Activated CD8-positive, alpha-beta memory T cell treated with anti-CD3 and anti-CD28 coated beads, Interleukin-2, amount 10 ng/mL, durations not matched to agents 7 days and 5 days (primary cell): ENCODE data around the gene EVL. TPM values are rescaled to one million over a fixed set of nuclear protein-coding genes. Genes with fewer than 3 reads are reported as not detected.
"Not testable (repeated sequence)": the region's sequence is repeated elsewhere in the genome, so short reads cannot be mapped to it uniquely, and the experiment has no call there.

Experiments used
- ATAC-seq: fragments of 150-1000 bp; cut with Tn5 transposase; one replicate; pipeline ENCODE4 v1.10.0; 2021; ENCODE audit warnings: moderate library complexity
- CTCF ChIA-PET: fragments of 350-600 bp; sonication (Branson Sonifier 250); formaldehyde crosslinking; loops from one replicate; lab custom pipeline; 2021; ENCODE audit warnings: antibody characterized with exemption; lab: Charles Lee
- DNase-seq: peaks from one replicate; pipeline ENCODE4 v3.0.0-alpha.2; 2020
- H3K27ac Mint-ChIP-seq: one replicate; pipeline ENCODE4 v1.8.0; 2021; ENCODE audit warnings: mild to moderate bottlenecking, mixed read lengths
- H3K27me3 Mint-ChIP-seq: one replicate; pipeline ENCODE4 v1.8.0; 2021; ENCODE audit warnings: mixed read lengths
- H3K36me3 Mint-ChIP-seq: one replicate; pipeline ENCODE4 v1.8.0; 2021; ENCODE audit warnings: mild to moderate bottlenecking, mixed read lengths
- H3K4me1 Mint-ChIP-seq: one replicate; pipeline ENCODE4 v1.8.0; 2021; ENCODE audit warnings: mixed read lengths
- H3K4me3 Mint-ChIP-seq: one replicate; pipeline ENCODE4 v1.8.0; 2021; ENCODE audit warnings: mild to moderate bottlenecking, moderate library complexity, mixed read lengths
- H3K9me3 Mint-ChIP-seq: one replicate; pipeline ENCODE4 v1.8.0; 2022; ENCODE audit warnings: low read depth, mixed read lengths
- total RNA-seq, 2 experiments: library from RNA; stranded (reverse); gene quantifications; one replicate each; pipeline ENCODE4 v1.2.3, GENCODE V29; 2021

EVL gene
- total RNA-seq, 2 experiments from 2014 or later, result 774 to 910 TPM

GRCh38 chr14:100060760-100061159, 4.5 kb upstream of the EVL start:
- Mint-ChIP-seq H3K4me1 (peaks cover 79% of the 10 kb centered on the region), H3K27ac (peak overlapping the region; percentile 86), H3K36me3 (no peaks in the 10 kb centered on the region), H3K27me3 (no peaks in the 10 kb centered on the region), H3K9me3 (no peaks in the 10 kb centered on the region), H3K4me3 (peak overlapping the region; percentile 52)
- CTCF ChIA-PET, result interaction anchor here (1.7 to 25.9 kb wide), 4 partner anchors 15 to 132 kb away, joined by 5 to 476 read pairs (median 8); partner anchors contain the start of gene EVL
- no peak for DNase-seq
- ATAC-seq, result no peak

DNA sequence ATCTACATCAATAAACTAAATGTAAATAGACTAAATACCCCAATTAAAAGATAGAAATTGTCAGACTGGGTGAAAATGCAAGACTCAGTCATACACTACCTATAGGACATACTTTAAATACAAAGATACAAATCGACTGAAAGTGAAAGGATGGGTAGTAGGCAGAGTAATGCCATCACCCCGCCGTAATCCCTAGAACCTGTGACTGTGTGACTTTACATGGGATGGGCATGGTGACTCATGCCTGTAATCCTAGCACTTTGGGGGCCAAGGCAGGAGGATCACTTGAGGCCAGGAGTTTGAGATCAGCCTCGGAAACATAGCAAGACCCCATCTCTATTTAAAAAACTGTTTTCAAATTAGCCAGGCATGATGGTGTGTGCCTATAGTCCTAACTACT, 2.6 kb upstream of the EVL start:
- H3K27ac Mint-ChIP-seq, result peak overlapping the region; percentile 99
- DNase-seq (peak; percentile 72), ATAC-seq (peak; percentile 31)
- peaks cover 68% of the 10 kb centered on the region for H3K4me1 Mint-ChIP-seq
- H3K27me3 Mint-ChIP-seq, result no peaks in the 10 kb centered on the region
- CTCF ChIA-PET, result interaction anchor here (2.1 to 25.9 kb wide), 3 partner anchors 13 to 130 kb away, joined by 8 to 476 read pairs (median 9); partner anchors contain the start of gene EVL
- H3K4me3 Mint-ChIP-seq, result peak overlapping the region; percentile 62
- H3K9me3 Mint-ChIP-seq, result no peaks in the 10 kb centered on the region
- H3K36me3 Mint-ChIP-seq, result peaks cover 17% of the 10 kb centered on the region

GRCh38 chr14:100063314-100063941, 1.8 kb upstream of the EVL start:
- Mint-ChIP-seq H3K9me3 (no peaks in the 10 kb centered on the region), H3K4me3 (peak overlapping the region; percentile 62), H3K4me1 (peaks cover 67% of the 10 kb centered on the region), H3K27me3 (no peaks in the 10 kb centered on the region), H3K36me3 (peaks cover 25% of the 10 kb centered on the region), H3K27ac (peak overlapping the region; percentile 99)
- ATAC-seq, result peak; percentile 16
- CTCF ChIA-PET, result interaction anchor here (1.4 to 25.9 kb wide), 3 partner anchors 12 to 129 kb away, joined by 3 to 476 read pairs (median 8); partner anchors contain the start of gene EVL
- no peak for DNase-seq

GRCh38 chr14:100064335-100065092, 708 bp upstream of the EVL start:
- Mint-ChIP-seq H3K4me1 (peaks cover 59% of the 10 kb centered on the region), H3K27ac (peak overlapping the region; percentile 99), H3K36me3 (peaks cover 36% of the 10 kb centered on the region), H3K4me3 (peak overlapping the region; percentile 97)
- H3K9me3 Mint-ChIP-seq, DNase-seq, ATAC-seq, H3K27me3 Mint-ChIP-seq: not testable (repeated sequence)
- CTCF ChIA-PET, result interaction anchor here (1.0 to 25.9 kb wide), 7 partner anchors 4 to 581 kb away, joined by 3 to 607 read pairs (median 22); partner anchors contain the start of gene EVL

DNA sequence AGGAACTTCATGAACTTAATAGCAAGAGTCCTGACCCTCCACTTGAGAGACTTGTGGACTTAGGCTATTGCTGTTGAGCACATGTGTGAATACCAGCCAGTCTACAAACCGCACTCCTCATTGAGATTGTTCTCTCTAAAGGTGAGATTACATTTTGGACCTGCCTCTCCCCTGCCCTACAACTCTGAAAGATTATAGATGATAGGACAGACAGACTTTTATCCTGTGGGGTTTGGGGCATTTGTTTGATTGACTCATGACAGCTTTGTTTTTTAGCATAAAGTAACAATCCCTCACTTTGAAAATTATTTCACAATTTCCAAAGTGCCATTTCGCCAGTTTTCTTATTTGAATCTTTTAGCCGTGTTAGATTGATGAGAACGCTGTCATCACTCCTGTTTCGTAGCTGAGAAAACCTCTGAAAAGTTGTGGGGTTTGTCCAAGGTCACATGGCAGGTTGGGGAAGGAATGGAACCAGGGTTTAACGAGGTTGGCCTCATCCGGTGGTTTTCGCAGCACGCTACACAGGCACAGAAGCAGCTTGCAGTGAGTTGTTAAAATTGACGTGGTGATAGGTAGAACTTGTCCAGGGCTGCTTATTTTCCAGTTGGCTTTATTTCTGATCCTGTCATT, 836 bp downstream of the EVL start:
- peak; percentile 94 for DNase-seq
- ATAC-seq, result peak; percentile 11
- CTCF ChIA-PET, result interaction anchor here (1.3 to 25.9 kb wide), 7 partner anchors 5 to 580 kb away, joined by 3 to 607 read pairs (median 22); partner anchors contain the start of gene EVL
- H3K4me3 Mint-ChIP-seq, result peak overlapping the region; percentile 97
- peaks cover 50% of the 10 kb centered on the region for H3K36me3 Mint-ChIP-seq
- no peaks in the 10 kb centered on the region for H3K27me3 Mint-ChIP-seq
- peak overlapping the region; percentile 99 for H3K27ac Mint-ChIP-seq
- no peaks in the 10 kb centered on the region for H3K9me3 Mint-ChIP-seq
- peaks cover 55% of the 10 kb centered on the region for H3K4me1 Mint-ChIP-seq

DNA sequence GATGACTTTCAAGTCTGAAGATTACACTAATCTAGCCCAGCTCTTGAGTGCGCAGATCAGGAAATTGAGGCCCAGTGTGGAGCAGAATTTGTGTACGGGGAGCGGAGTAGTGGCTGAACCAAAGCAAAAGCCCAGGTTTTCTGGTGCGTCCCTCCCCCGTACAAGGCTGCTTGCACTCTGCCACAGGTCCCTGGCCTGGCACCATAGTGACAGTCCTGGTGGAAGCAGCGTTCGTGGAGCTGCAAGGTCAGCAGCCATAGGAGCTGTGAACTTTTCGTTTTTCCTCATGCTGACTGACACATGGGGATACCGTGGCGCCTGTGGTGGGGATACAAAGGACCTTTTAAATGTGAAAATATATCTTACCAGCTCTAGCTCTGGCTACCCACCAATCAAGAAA, 1.7 kb downstream of the EVL start:
- peaks cover 55% of the 10 kb centered on the region for H3K4me1 Mint-ChIP-seq
- peak overlapping the region; percentile 99 for H3K27ac Mint-ChIP-seq
- ATAC-seq (no peak), DNase-seq (no peak)
- no peaks in the 10 kb centered on the region for H3K9me3 Mint-ChIP-seq
- CTCF ChIA-PET, result interaction anchor here (1.9 to 25.9 kb wide), 5 partner anchors 6 to 126 kb away, joined by 7 to 607 read pairs (median 476); partner anchors contain the start of gene EVL
- H3K4me3 Mint-ChIP-seq, result peak overlapping the region; percentile 97
- H3K27me3 Mint-ChIP-seq, result no peaks in the 10 kb centered on the region
- peaks cover 55% of the 10 kb centered on the region for H3K36me3 Mint-ChIP-seq

GRCh38 chr14:100067481-100067880, 2.3 kb downstream of the EVL start:
- CTCF ChIA-PET, result interaction anchor here (1.9 to 25.9 kb wide), 5 partner anchors 7 to 126 kb away, joined by 7 to 607 read pairs (median 476); partner anchors contain the start of gene EVL
- Mint-ChIP-seq H3K27ac (peak overlapping the region; percentile 99), H3K4me1 (peaks cover 54% of the 10 kb centered on the region), H3K4me3 (peak overlapping the region; percentile 97), H3K9me3 (no peaks in the 10 kb centered on the region), H3K27me3 (no peaks in the 10 kb centered on the region), H3K36me3 (peaks cover 58% of the 10 kb centered on the region)
- DNase-seq, result no peak
- no peak for ATAC-seq

- ATAC-seq (peak; percentile 54), DNase-seq (peak; percentile 96)
- Mint-ChIP-seq H3K4me3 (peak overlapping the region; percentile 97), H3K36me3 (peaks cover 66% of the 10 kb centered on the region), H3K9me3 (no peaks in the 10 kb centered on the region), H3K27ac (peak overlapping the region; percentile 99), H3K4me1 (peaks cover 54% of the 10 kb centered on the region), H3K27me3 (no peaks in the 10 kb centered on the region)
- CTCF ChIA-PET, result interaction anchor here (1.2 to 25.9 kb wide), 6 partner anchors 7 to 153 kb away, joined by 3 to 607 read pairs (median 256); partner anchors contain the start of gene EVL
Observed at GRCh38 chr14:100067971-100068959, 3.0 kb downstream of the EVL start.

DNA sequence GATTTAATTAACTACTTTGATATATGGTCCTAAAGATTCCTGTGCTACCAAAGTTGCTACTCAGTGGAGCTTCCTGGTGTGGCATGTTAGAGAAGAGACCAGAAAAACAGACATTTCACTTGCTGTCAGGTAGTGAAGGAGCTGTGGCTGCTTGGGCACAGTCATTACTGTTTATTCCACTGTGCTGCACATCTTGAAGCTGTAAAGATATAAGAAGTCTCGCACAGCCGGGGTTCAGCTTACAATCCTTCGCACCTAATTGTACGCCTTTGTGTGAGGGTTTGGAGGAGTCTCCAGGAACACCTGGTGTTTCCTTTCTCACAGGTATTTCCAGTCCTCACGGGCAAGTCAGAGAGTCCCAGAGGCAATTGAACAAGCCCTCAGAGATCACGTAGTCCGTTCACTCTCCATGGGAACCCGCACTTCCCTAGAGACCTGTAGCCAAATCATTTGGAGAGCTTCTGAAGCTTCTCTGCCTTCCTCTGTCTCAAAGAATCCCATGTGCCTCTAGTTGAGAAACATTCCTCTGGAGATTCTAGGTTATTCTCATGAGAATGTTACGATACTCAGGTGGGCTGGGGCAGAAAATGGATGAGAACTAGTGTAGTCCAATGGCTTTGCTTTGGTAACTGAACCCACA, 4.1 kb downstream of the EVL start:
- peak; percentile 6 for ATAC-seq
- no peaks in the 10 kb centered on the region for H3K27me3 Mint-ChIP-seq
- H3K4me3 Mint-ChIP-seq, result peak overlapping the region; percentile 97
- H3K27ac Mint-ChIP-seq, result peak overlapping the region; percentile 99
- H3K9me3 Mint-ChIP-seq, result no peaks in the 10 kb centered on the region
- DNase-seq, result no peak
- H3K36me3 Mint-ChIP-seq, result peaks cover 74% of the 10 kb centered on the region
- peaks cover 53% of the 10 kb centered on the region for H3K4me1 Mint-ChIP-seq
- CTCF ChIA-PET, result interaction anchor here (1.1 to 25.9 kb wide), 10 partner anchors 6 to 155 kb away, joined by 3 to 607 read pairs (median 11); partner anchors contain the start of gene EVL

GRCh38 chr14:100070310-100070709, 5.1 kb downstream of the EVL start:
- peak overlapping the region; percentile 99 for H3K27ac Mint-ChIP-seq
- ATAC-seq, result no peak
- DNase-seq, result no peak
- no peaks in the 10 kb centered on the region for H3K27me3 Mint-ChIP-seq
- H3K4me3 Mint-ChIP-seq, result peak overlapping the region; percentile 97
- H3K4me1 Mint-ChIP-seq, result peaks cover 56% of the 10 kb centered on the region
- peaks cover 85% of the 10 kb centered on the region for H3K36me3 Mint-ChIP-seq
- no peaks in the 10 kb centered on the region for H3K9me3 Mint-ChIP-seq
- CTCF ChIA-PET, result interaction anchor here (1.1 to 25.9 kb wide), 8 partner anchors 5 to 154 kb away, joined by 3 to 607 read pairs (median 26); partner anchors contain the start of gene EVL

GRCh38 chr14:100071545-100071944, 6.3 kb downstream of the EVL start:
- peaks cover 68% of the 10 kb centered on the region for H3K4me1 Mint-ChIP-seq
- H3K36me3 Mint-ChIP-seq, result peaks cover 88% of the 10 kb centered on the region
- ATAC-seq (no peak), DNase-seq (no peak)
- H3K27ac Mint-ChIP-seq, result peak overlapping the region; percentile 66
- CTCF ChIA-PET, result interaction anchor here (1.0 to 25.9 kb wide), 10 partner anchors 4 to 150 kb away, joined by 3 to 607 read pairs (median 13); partner anchors contain the start of gene EVL
- no peaks in the 10 kb centered on the region for H3K27me3 Mint-ChIP-seq
- H3K9me3 Mint-ChIP-seq, result no peaks in the 10 kb centered on the region
- H3K4me3 Mint-ChIP-seq, result peak overlapping the region; percentile 76
